NCI-H2196 treated with DMSO at 0.1 percent for 48 hours (cell line): Measurements from ENCODE around the gene LAMB4.

ENCODE experiments used
- DNase-seq: peaks from one replicate; lab custom pipeline; 2025; ENCODE audit not compliant: unreplicated experiment; lab: John Stamatoyannopoulos, UW

The LAMB4 gene

DNA sequence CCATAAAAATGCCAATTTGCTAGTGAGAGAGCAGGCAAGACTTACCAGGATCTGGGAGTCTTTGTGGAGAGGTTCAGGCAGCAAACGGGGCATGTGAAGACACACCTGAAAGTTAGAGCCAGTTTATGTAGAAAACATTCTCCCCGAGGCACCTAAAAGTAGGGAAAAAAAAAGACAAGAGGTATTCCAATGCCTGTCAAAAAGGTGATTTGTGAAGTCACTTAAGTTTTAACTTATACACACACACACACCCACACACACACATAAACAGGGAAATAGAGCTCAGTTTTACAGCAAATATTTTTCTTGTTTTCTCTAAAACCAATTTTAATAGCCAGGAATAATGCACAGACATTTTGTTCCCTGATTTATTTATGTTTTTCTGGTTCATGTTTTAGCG lies at the start of gene LAMB4:
LAMB4 (minus strand) TSS at position 101 of the 400 bp plus-strand sequence. CDS start 7,197 bp downstream, outside the sequence.
- no peak for DNase-seq

DNA sequence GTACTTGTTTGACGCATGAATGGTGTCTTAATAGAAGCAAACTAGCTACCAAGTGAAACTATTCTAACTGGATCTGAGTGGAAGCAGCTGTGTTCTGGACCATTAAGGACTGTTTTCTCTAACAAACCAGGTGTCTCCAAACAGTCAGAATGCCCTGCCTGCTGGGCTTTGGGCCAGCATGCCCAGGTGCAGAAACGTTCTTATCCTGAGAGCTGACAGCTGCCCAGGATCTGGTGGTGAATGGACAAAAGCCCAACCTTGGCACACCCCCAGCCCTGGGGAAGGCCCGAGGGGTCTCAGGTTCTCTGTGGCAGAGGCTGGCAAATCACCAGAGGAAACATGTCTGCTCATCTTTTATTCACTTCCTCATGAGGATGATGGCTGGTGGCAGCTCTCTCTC lies 48.2 kb upstream of the LAMB4 start:
- peak; percentile 89 for DNase-seq

DNA sequence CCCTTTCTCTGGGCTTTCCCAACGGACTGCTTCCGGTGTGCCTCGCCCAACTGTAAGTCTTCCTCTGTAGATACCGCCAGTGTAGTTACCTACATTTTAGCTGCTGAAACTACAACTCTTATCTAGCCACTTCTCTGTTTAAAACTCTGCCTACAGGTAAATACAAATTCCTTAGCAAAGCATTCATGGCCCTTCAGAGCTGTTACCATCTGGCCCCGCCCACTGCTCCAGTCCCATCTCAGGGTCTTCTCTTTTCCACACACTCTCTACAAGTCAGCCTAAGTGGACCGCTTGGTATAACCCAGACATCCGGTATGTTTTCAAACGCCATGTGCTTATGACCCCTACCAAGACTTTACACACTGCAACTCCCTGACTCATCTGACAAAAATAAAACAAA lies 41.0 kb upstream of the LAMB4 start:
- no peak for DNase-seq

- no peak for DNase-seq
These were observed 40.1 kb upstream of the LAMB4 start for GRCh38 chr7:108170251-108170650.

DNA sequence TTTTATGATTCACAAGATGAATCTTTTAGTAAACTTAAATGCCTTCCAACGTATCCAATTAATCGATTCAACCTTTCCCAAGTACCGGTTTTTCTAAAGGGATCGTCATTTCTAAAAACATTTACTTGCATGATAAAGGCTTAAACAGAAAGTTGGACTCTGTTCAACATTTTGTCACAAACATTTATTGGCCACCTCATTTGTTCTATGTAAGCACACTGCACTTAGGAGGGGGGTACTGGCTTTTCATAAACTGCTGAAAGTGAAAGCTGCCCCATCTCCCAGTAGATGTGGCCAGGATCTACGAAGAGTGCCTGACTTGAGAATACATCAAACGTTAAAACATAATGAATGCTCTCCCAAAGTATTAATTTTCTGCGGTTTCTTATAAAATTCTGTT lies 37.3 kb upstream of the LAMB4 start:
- DNase-seq, result no peak

DNA sequence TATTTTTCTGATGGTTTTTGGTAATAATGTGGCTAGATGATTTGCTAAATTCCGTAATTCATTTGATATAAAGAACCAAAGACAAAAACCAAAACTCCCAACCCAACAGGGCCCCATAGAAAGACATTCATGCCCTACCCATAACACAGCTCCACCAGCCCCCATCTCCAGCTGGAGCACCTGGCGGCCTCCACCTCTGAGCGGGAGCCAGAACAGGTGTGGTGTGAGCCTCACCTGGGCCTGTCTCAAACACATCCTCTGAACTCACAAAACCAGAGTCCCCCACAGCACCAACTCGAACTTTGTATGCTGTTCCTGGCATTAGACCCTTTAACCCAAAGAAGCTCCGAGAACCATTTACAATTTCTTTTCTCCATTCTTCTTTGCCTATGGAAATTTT lies 36.5 kb upstream of the LAMB4 start:
- no peak for DNase-seq

DNA sequence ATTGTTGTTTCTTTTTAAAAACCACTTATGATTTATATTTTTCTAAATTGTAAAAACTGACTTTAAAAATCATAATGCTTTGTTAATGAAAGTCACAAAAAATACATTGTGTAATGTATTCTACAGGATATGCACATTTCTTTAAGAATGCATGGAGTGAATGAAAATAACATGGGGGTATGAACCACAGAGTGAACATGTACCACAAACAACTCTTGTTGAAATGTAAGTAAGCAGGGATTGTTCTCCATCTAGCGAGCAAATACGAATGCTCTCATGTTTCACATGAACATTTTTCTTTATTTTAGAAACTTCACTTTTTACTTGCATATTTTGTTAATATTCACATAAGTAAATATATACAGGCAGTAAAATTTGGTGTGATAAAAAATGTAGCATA lies 35.6 kb upstream of the LAMB4 start:
- no peak for DNase-seq

DNA sequence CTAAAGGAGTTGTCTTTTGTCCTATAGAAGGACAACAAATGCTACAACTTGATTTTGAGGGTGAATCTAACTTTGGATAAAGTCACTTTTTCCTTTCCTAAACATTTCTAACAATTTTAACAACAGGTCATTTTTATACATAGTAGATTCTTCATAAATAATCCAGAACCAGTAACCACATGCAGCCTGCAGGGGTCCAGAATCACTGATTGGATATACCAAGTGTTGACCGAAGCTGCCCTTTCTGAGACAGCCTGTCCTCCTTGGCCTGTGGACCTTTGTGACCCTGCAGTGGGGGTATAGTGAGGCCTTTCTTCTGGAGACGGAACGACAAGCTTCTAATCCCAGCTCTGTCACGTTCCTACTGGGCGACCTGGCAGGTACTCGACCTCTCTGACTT lies 34.8 kb upstream of the LAMB4 start:
- DNase-seq, result no peak

DNA sequence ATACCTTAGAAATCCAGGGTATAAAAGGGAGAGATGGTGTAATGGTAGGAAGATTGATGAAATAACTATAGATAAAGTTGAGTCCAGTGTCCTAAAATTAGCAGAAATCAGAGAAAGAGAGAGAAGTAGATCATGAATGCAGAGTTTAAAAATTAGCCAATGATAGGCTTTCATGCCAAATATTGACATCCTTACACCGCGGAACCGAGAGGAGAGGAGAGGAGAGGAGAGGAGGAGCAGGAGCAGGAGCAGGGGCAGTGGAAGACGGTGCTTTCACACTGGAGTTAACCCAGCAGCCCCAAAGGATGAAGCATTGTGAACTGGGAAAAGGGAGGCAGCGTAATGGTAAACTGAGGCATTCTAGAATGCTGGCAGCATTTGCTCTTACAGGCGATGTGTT lies 34.2 kb upstream of the LAMB4 start:
- DNase-seq, result no peak

- DNase-seq, result no peak
These were observed 28.6 kb upstream of the LAMB4 start for GRCh38 chr7:108158776-108159175.

- DNase-seq, result no peak
These were observed 27.6 kb upstream of the LAMB4 start for GRCh38 chr7:108157606-108158335.

GRCh38 chr7:108156897-108157605 lies 26.9 kb upstream of the LAMB4 start:
- DNase-seq, result no peak

GRCh38 chr7:108152198-108152597 lies 22.0 kb upstream of the LAMB4 start:
- DNase-seq, result no peak

DNA sequence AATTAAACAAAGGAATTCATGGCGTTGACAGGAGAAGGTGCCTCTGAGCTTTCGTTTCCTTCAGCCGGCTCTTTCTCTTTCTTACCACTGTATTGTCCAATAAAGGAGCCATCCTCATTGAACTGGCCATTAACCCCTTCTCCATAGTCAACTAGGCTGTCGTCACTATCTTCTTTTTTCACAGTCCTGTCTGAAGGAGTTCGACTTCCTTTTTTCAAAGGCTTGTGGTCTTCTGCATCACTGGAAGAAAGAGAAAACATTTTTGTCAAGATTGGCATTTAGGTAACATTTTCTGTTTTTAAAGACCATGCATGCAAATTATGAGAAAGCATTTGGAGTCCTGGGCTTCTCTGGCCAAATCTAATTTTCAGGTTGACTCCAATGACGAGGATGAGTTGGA lies 19.7 kb upstream of the LAMB4 start:
- no peak for DNase-seq

DNA sequence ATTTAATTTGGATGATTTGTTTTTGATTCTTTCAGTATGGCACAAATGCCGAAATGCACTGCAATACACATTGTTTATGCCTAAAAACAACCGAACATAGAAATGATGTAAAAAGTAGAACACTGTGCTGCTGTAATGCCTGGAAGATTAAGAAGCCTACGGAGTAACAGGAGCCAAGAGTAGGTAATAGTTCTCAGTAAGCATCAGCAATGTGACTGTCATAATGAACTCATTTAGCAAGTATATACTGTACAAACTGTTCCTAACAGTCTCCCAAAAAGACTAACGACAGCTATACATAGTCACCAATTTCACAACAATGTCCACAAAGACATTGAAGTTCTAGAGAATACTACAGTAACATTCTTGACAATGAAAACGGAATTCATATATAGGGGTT lies 19.0 kb upstream of the LAMB4 start:
- no peak for DNase-seq

- DNase-seq, result no peak
These were observed 16.9 kb upstream of the LAMB4 start for GRCh38 chr7:108147031-108147563.

DNA sequence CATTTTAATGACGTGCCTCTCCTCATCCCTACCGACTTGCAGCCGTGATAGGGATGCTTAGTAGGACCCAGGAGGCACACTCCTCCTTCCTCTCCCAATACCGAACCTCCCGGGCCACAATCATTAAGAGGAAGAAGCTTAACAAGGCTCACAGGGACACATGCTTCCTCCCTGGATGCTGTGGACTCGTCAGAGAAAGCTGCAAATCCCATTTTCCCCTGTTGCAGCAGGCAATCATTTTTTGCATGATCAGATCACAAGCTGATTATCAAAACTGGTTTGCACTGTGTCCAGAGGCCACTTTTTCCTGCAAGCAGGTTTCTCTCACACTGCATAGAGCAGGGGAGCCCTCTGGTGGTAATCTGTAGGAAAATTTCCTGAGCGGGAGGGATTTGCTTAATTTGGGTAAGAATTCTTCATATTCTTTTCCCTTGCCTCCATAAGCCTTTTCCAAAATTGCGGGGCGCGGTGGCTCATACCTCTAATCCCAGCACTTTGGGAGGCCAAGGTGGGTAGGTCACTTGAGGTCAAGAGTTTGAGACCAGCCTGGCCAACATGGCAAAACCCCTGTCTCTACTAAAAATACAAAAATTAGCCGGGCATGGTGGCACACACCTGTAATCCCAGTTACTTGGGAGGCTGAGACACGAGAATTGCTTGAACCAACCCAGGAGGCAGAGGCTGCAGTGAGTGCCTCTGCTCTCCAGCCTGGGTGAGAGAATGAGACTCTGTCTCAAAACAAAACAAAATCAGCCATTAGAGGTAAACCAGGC lies 16.1 kb upstream of the LAMB4 start:
- peak; percentile 58 for DNase-seq

GRCh38 chr7:108145401-108145800 lies 15.2 kb upstream of the LAMB4 start:
- DNase-seq, result no peak

GRCh38 chr7:108144931-108145330 lies 14.8 kb upstream of the LAMB4 start:
- DNase-seq, result no peak

DNA sequence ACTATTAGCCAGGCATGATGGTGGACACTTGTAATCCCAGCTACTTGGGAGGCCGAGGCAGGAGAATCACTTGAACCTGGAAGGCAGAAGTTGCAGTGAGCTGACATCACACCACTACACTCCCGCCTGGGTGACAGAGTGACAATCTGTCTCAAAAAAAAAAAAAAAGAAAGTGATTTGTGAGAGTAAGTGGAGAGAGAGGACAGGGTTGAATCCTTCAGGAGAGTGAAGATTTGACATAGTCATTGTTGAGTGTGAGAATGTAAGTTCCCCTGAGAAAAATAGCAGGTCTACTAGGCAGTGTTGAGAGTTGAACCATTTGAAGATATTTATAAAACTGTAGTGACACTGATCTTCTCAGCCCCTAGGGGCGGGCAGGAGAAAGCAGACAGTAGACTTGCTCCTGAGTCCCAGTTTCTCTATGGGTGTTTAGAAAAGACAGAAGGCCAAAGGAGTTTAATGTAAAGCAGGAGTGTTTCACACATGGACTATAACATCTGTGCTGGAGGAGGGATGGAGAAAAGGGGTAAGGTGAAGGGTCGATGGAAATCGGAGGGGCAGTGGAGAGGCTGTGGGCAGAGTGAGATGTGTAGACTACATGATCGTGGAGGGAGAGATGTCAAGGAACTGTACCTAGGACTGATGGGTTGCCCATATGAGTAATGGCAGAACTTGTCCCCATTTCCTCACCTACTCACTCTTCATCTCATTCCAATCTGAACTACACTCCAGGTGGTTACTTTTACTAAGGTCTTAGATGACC lies 13.7 kb upstream of the LAMB4 start:
- DNase-seq, result no peak

DNA sequence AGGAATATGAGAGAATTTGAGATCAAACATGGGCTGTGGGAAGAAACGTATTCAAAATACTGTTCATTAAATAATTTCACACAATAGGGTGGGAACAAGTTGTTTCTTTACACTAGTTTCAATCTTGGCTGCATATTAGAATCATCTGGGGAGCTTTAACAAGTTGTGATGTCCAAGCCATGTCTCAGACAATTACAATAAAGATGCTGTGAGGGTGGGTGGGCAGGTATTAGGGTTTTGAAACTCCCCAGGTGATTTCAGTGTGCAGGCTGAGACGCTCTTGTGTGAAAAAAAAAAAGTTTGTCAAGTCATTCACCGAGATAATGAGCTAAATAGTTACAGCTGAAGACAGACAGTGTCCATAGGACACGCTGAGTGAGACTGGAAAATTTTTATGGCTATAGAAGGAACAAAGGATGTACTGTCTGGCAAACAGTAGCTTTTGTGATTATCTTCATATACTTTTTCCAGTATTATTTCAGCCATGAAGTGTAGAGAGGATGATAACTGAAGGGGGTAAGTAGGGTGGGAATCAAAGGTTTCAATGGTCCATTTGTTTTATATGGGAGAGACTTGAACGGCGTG lies 12.6 kb upstream of the LAMB4 start:
- no peak for DNase-seq
